ENCODE measurements around the gene ZNF529.

ZNF529 gene

DNA sequence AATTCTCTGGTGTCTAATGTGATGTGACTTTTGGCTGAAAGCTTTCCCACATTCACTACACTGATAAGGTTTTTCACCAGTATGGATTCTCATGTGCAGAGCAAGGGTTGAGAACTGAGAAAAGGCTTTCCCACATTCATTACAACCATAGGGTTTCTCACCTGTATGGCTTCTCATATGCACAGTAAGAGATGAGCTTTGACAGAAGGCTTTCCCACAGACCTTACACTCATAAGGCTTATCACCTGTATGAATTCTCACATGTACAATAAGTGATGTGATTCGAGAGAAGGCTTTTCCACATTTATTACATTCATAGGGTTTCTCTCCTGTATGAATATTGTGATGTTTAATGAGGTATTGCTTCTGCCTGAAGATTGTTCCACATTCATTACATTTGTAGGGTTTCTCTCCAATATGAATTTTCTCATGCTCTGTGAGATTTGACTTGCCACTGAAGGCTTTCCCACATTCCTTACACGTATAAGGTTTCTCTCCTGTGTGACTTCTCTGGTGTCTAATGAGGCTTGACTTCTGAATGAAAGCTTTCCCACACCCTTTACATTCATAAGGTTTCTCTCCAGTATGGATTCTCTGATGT, 59.0 kb downstream of the ZNF529 start:
- no peak for DNase-seq (ENCODE audit: low read depth in 2 of 2)

- DNase-seq (ENCODE audit: low read depth in 2 of 2), result no peak
Measured at GRCh38 chr19:36508325-36508724, 64.8 kb downstream of the ZNF529 start.

- DNase-seq (ENCODE audit: low read depth in 2 of 2), result no peak
Measured at GRCh38 chr19:36501973-36502372, 71.1 kb downstream of the ZNF529 start.

- no peak for DNase-seq (ENCODE audit: low read depth in 2 of 2)
Measured at GRCh38 chr19:36497001-36497400, 76.1 kb downstream of the ZNF529 start.

Measured in stimulated activated CD4-positive, alpha-beta T cell treated with anti-CD3 and anti-CD28 coated beads, Interleukin-12 subunit alpha, Interleukin-12 subunit beta, amount 100 ng/mL, for 24 hours (primary cell).